ENCODE results near the gene PLAC1.

The PLAC1 gene

DNA sequence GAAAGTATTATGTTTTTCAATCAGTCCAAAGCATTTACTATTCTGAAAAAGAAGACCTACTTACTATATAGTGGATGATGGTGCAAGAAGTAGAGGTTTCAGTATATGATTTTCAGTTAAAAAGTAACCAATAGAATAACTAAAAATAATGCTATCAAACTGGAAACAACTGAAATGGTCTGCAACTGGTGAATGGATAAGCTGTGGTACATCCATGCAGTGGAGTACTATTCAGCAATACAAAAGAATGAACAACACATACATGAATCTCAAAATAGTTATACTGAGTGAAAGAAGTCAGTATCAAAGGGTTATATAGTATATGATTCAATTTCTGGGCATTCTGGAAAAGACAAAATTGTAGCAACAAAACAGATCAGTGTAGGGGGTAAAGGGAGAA, 55.9 kb downstream of the PLAC1 start:
- TF ChIP-seq, protein P1, sequence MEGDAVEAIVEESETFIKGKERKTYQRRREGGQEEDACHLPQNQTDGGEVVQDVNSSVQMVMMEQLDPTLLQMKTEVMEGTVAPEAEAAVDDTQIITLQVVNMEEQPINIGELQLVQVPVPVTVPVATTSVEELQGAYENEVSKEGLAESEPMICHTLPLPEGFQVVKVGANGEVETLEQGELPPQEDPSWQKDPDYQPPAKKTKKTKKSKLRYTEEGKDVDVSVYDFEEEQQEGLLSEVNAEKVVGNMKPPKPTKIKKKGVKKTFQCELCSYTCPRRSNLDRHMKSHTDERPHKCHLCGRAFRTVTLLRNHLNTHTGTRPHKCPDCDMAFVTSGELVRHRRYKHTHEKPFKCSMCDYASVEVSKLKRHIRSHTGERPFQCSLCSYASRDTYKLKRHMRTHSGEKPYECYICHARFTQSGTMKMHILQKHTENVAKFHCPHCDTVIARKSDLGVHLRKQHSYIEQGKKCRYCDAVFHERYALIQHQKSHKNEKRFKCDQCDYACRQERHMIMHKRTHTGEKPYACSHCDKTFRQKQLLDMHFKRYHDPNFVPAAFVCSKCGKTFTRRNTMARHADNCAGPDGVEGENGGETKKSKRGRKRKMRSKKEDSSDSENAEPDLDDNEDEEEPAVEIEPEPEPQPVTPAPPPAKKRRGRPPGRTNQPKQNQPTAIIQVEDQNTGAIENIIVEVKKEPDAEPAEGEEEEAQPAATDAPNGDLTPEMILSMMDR (IDR thresholded peaks at IDR 0.05; ENCODE audit: low read depth, low read length, missing control alignments): no peak
- no peak overlapping the region for H3K4me3 ChIP-seq (replicated peaks; ENCODE audit: low read depth, low read length)
- DNase-seq (ENCODE audit: extremely low read depth, low read depth): no peak

DNA sequence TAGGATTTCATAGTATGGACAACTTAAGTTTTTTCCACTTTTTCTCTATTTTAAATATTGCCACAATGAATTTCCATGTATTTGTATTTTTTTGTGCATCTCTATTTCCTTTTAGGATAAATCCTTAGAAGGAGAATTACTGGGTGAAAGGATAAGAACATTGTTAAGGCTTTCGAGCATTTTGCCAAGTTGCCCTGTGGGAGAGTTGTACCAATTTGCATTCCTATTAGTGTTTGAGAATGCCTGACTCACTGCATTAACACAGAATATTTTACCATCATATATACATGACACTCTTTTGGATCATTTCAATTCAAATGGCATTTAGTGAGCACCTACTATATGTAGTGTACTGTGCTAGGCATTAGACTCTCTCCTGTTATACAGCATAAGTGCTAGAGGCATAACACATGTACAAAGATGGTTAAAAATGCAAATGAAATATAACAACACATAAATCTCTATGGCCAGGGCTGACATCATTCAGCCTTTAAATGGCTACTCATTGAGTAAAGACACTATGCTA, 57.0 kb downstream of the PLAC1 start:
- DNase-seq (ENCODE audit: extremely low read depth, low read depth): no peak
- H3K4me3 ChIP-seq (replicated peaks; ENCODE audit: low read depth, low read length): no peak overlapping the region
- TF ChIP-seq, protein P1 (IDR thresholded peaks at IDR 0.05; ENCODE audit: low read depth, low read length, missing control alignments): no peak

DNA sequence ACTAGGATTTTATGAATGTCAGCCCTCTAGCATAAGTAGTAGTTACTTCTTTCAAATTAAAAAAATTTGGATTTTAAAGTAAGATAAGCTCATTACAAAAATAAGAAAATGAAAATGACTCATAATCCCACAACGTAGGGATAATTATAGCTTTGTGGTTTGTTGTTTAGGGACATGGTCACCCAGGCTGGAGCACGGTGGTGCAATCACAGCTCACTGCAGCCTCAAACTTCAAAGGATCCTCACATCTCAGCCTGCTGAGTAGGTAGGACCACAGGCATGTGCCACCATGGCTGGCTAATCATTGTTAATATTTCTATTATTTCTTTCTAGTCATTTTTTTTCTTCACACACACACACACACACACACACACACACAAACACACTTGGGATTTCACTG, 57.6 kb downstream of the PLAC1 start:
- no peak for DNase-seq (ENCODE audit: extremely low read depth, low read depth)
- no peak overlapping the region for H3K4me3 ChIP-seq (replicated peaks; ENCODE audit: low read depth, low read length)
- TF ChIP-seq, protein P1 (IDR thresholded peaks at IDR 0.05; ENCODE audit: low read depth, low read length, missing control alignments): no peak

DNA sequence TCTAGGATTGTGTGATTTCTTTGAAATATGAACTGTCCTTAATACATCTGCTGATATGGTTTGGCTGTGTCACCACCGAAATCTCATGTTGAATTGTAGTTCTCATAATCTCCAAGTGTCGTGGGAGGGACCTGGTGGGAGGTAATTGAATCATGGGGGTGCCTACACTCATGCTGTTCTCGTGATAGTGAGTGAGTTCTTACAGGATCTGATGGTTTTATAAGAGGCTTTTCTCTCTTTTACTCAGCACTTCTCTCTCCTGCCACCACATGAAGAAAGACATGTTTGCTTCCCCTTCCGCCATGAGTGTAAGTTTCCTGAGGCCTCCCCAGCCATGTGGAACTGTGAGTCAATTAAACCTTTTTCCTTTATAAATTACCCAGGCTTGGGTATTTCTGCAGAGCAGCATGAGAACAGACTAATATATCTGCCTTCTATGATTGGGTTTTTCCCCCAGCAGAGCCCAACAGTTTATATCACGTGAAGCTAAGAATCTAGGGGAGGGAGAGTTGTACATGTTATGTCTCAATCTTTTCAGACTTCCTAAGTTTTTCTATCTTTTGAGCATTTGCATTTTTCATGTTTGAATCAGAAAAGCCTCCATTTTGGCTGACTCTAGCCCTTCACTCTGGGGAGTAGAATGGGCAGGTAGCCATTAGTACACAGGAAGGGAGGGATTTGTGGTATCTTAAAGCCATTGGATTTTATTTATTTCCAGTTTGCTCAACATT, 58.9 kb downstream of the PLAC1 start:
- no peak overlapping the region for H3K4me3 ChIP-seq (replicated peaks; ENCODE audit: low read depth, low read length)
- TF ChIP-seq, protein P1 (IDR thresholded peaks at IDR 0.05; ENCODE audit: low read depth, low read length, missing control alignments): no peak
- no peak for DNase-seq (ENCODE audit: extremely low read depth, low read depth)

DNA sequence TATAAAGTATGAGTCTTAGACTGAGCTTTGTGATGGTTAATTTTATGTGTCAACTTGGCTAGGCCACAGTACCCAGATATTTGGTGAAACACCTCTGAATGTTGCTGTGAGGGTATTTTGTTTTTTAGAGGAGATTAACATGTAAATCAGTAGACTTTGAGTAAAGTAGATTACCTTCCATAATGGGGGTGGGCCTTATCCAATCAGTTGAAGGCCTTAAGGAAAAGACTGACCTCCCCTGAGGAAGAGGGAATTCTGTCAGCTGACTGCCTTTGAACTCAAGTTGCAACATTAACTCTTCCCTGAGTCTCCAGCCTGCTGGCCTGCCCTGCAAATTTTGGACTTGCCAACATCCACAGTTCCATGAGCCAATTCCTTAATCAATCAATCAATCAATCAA, 66.0 kb downstream of the PLAC1 start:
- no peak overlapping the region for H3K4me3 ChIP-seq (replicated peaks; ENCODE audit: low read depth, low read length)
- no peak for DNase-seq (ENCODE audit: extremely low read depth, low read depth)
- TF ChIP-seq, protein P1 (IDR thresholded peaks at IDR 0.05; ENCODE audit: low read depth, low read length, missing control alignments): no peak

DNA sequence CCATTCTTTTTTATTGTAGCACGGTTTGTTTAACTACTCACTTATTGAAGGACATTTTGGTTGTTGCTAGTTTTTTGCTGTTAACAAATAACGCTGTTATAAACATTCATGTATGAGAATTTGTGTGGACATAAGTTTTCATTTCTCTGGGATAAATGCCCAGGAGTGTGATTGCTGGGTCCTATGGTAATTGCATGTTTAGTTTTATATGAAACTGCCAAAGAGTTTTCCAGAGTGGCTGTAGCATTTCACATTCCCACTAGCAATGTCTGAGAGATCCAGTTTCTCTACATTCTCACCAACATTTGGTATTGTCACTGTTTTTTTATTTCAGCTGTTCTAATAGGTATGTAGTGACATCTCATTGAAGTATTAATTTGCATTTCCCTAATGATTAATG, 66.8 kb downstream of the PLAC1 start:
- TF ChIP-seq, protein P1 (IDR thresholded peaks at IDR 0.05; ENCODE audit: low read depth, low read length, missing control alignments): no peak
- DNase-seq (ENCODE audit: extremely low read depth, low read depth): no peak
- no peak overlapping the region for H3K4me3 ChIP-seq (replicated peaks; ENCODE audit: low read depth, low read length)
